Measurements from ENCODE around the gene IL1R2. TPM values are rescaled to one million over a fixed set of nuclear protein-coding genes. Genes with fewer than 3 reads are reported as not detected.

IL1R2 gene
- total and polyA plus RNA-seq, 2 of the 13 experiments (the other 11 are each of a cell fraction or from before 2014, with no cell fraction given), result 3.6 to 7.3 TPM

DNA sequence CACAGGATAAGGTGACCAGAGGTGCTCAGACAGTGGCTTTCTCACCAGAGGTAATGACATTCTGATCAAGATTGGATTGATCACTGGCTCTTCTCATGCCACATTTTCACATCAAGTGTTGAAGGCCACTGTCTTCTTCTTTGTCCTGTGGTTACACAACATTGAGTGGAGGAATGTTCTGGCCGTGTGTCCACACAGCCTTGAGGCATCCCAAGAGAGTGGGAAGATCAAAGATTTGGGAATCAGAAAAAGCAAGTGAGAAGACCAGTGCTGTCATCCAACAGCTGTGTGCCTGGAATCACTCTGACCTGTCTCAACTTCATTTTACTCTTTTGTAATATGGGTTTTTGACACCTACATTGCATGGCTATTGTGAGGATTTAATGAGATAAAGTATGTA, 67.4 kb downstream of the IL1R2 start (continued):
- TF ChIP-seq ZNF484 (CRISPR knock-in tag; IDR thresholded peaks at IDR 0.05; ENCODE audit: borderline replicate concordance, low read depth) (no peak), SMARCE1 (IDR thresholded peaks at IDR 0.05; ENCODE audit: borderline replicate concordance) (no peak), FOXJ3 (CRISPR knock-in tag; IDR thresholded peaks at IDR 0.05; ENCODE audit: borderline replicate concordance) (no peak), TAF1 (CRISPR knock-in tag; IDR thresholded peaks at IDR 0.05) (no peak), PLRG1 (conservative IDR thresholded peaks at IDR 0.05) (no peak), ZNF550 (CRISPR knock-in tag; IDR thresholded peaks at IDR 0.05; ENCODE audit: borderline replicate concordance) (no peak), ZNF451 (CRISPR knock-in tag; IDR thresholded peaks at IDR 0.05) (no peak), ZNF3 (CRISPR knock-in tag; IDR thresholded peaks at IDR 0.05) (no peak), SMYD3 (CRISPR knock-in tag; IDR thresholded peaks at IDR 0.05) (no peak), CENPT (CRISPR knock-in tag; IDR thresholded peaks at IDR 0.05; ENCODE audit: low read depth) (no peak), ZNF850 (CRISPR knock-in tag; conservative IDR thresholded peaks at IDR 0.05) (no peak), THYN1 (CRISPR knock-in tag; IDR thresholded peaks at IDR 0.05; ENCODE audit: borderline replicate concordance, low read depth) (no peak), SP2 (CRISPR knock-in tag; IDR thresholded peaks at IDR 0.05) (no peak), SAFB2 (CRISPR knock-in tag; IDR thresholded peaks at IDR 0.05; ENCODE audit: borderline replicate concordance, low read depth) (no peak), ZNF788 (CRISPR knock-in tag; IDR thresholded peaks at IDR 0.05; ENCODE audit: borderline replicate concordance) (no peak), HOXA3 (CRISPR knock-in tag; IDR thresholded peaks at IDR 0.05) (no peak), TARDBP (CRISPR knock-in tag; IDR thresholded peaks at IDR 0.05) (no peak), SOX13 (IDR thresholded peaks at IDR 0.05) (no peak), SOX13 (CRISPR knock-in tag; conservative IDR thresholded peaks at IDR 0.05 in 1 of 2, IDR thresholded peaks at IDR 0.05 in 1 of 2) (peak in 1 of 2 experiments; percentile 64; a peak in 1 of 4 replicates), KDM4B (CRISPR knock-in tag; IDR thresholded peaks at IDR 0.05) (no peak), MED8 (CRISPR knock-in tag; IDR thresholded peaks at IDR 0.05; ENCODE audit: insufficient replicate concordance) (no peak), NKX3-1 (CRISPR knock-in tag; IDR thresholded peaks at IDR 0.05) (no peak), PHF21A (CRISPR knock-in tag; IDR thresholded peaks at IDR 0.05) (no peak), NR2F1 (CRISPR knock-in tag; IDR thresholded peaks at IDR 0.05) (no peak)
- TF ChIP-seq, protein P1, sequence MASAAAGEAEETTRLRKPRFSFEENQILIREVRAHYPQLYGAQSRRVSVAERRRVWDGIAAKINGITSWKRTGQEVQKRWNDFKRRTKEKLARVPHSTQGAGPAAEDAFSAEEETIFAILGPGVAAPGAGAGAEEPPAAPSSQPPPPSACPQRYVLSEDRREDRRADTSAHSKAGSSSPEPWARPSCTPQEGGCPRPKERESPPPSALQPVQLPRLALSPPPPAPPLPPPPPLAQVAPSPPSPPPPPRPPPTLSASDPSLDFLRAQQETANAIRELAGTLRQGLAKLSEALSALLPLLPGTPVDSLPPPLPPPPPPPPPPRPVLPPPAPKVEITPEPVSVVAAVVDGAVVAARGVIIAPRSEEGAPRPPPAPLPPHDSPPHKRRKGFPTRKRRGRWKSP (CRISPR knock-in tag; IDR thresholded peaks at IDR 0.05), result no peak
- TF ChIP-seq, protein P2, sequence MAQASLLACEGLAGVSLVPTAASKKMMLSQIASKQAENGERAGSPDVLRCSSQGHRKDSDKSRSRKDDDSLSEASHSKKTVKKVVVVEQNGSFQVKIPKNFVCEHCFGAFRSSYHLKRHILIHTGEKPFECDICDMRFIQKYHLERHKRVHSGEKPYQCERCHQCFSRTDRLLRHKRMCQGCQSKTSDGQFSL (CRISPR knock-in tag; IDR thresholded peaks at IDR 0.05), result no peak
- TF ChIP-seq, protein P3, sequence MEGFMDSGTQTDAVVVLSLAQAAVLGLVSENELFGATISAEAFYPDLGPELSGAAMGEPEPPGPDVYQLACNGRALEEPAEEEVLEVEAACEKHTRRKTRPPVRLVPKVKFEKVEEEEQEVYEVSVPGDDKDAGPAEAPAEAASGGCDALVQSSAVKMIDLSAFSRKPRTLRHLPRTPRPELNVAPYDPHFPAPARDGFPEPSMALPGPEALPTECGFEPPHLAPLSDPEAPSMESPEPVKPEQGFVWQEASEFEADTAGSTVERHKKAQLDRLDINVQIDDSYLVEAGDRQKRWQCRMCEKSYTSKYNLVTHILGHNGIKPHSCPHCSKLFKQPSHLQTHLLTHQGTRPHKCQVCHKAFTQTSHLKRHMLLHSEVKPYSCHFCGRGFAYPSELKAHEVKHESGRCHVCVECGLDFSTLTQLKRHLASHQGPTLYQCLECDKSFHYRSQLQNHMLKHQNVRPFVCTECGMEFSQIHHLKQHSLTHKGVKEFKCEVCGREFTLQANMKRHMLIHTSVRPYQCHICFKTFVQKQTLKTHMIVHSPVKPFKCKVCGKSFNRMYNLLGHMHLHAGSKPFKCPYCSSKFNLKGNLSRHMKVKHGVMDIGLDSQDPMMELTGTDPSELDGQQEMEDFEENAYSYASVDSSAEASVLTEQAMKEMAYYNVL (CRISPR knock-in tag; IDR thresholded peaks at IDR 0.05; ENCODE audit: borderline replicate concordance), result no peak
